Testis (tissue), 2 donors: ENCODE data around the gene SDK1.

ENCODE experiments used
- POLR2A ChIP-seq: fragments of 450-650 bp; IDR thresholded peaks from one replicate; pipeline ENCODE4 v1.6.1; 2017; ENCODE audit warnings: antibody characterized with exemption, mild to moderate bottlenecking, moderate library complexity
- TF ChIP-seq, protein P1 (sequence below), 3 experiments: fragments of 450-650 bp in 2 of 3; fragments of 200-600 bp in 1 of 3; sonication (generic) in 1 of 3; IDR thresholded peaks; one replicate each; pipeline ENCODE4 v1.5.1; 2016 to 2019; ENCODE audit warnings: antibody characterized with exemption in 3 of 3, mild to moderate bottlenecking in 2 of 3, moderate library complexity in 1 of 3

DNA sequence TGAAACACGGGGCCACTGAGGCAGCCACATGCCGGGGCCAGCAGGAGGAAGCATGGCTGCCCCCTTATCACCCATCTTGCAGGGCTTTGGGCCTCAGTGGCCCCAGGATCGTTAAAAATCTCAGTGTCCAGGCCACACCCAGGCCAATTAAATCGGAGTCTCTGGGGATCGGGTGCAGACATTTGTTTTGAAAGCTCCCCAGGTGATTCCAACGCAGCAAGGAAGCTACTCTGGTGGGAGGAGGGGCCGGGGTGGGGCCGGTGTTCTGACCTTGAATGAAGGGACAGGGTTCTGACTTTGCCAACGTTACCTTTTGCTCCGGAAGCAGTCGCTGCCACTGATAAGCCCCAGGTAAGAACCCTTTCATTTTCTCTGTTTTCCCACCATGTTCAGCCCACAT is 968.7 kb downstream of the SDK1 start:
- TF ChIP-seq, protein P1, sequence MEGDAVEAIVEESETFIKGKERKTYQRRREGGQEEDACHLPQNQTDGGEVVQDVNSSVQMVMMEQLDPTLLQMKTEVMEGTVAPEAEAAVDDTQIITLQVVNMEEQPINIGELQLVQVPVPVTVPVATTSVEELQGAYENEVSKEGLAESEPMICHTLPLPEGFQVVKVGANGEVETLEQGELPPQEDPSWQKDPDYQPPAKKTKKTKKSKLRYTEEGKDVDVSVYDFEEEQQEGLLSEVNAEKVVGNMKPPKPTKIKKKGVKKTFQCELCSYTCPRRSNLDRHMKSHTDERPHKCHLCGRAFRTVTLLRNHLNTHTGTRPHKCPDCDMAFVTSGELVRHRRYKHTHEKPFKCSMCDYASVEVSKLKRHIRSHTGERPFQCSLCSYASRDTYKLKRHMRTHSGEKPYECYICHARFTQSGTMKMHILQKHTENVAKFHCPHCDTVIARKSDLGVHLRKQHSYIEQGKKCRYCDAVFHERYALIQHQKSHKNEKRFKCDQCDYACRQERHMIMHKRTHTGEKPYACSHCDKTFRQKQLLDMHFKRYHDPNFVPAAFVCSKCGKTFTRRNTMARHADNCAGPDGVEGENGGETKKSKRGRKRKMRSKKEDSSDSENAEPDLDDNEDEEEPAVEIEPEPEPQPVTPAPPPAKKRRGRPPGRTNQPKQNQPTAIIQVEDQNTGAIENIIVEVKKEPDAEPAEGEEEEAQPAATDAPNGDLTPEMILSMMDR (IDR thresholded peaks at IDR 0.05), result no peak
- TF ChIP-seq POLR2A, result no peak
